Stimulated activated CD8-positive, alpha-beta memory T cell treated with anti-CD3 and anti-CD28 coated beads, Interleukin-7, amount 100 ng/mL, for 48 hours (primary cell): ENCODE measurements around the gene ARL15.

Experiments used
- DNase-seq, 2 donors: peaks; one replicate each; pipeline ENCODE4 v3.0.0-alpha.2; 2020; ENCODE audit warnings: low read depth in 1 of 2; ENCODE audit errors: extremely low read depth in 1 of 2

The ARL15 gene

GRCh38 chr5:54254482-54255198 is 55.7 kb downstream of the ARL15 start:
- DNase-seq: no peak

- no peak for DNase-seq
Measured at GRCh38 chr5:54251981-54252380, 58.4 kb downstream of the ARL15 start.

GRCh38 chr5:54249210-54250028 is 61.0 kb downstream of the ARL15 start:
- no peak for DNase-seq

GRCh38 chr5:54247226-54247625 is 63.1 kb downstream of the ARL15 start:
- no peak for DNase-seq

GRCh38 chr5:54243483-54244080 is 66.8 kb downstream of the ARL15 start:
- no peak for DNase-seq

GRCh38 chr5:54242297-54242696 is 68.1 kb downstream of the ARL15 start:
- DNase-seq: no peak

- no peak for DNase-seq
Measured at GRCh38 chr5:54234304-54234933, 76.0 kb downstream of the ARL15 start.

- DNase-seq: no peak
Measured at GRCh38 chr5:54230936-54231685, 79.3 kb downstream of the ARL15 start.

- peak; percentile 15 to 35 for DNase-seq
Measured at GRCh38 chr5:54229041-54229780, 81.2 kb downstream of the ARL15 start.

GRCh38 chr5:54227759-54228158 is 82.6 kb downstream of the ARL15 start:
- no peak for DNase-seq

- no peak for DNase-seq
Measured at GRCh38 chr5:54227109-54227508, 83.3 kb downstream of the ARL15 start.

- no peak for DNase-seq
Measured at GRCh38 chr5:54226215-54226614, 84.2 kb downstream of the ARL15 start.

- DNase-seq: no peak
Measured at GRCh38 chr5:54224103-54224826, 86.1 kb downstream of the ARL15 start.

GRCh38 chr5:54222336-54222735 is 88.0 kb downstream of the ARL15 start:
- DNase-seq: no peak

GRCh38 chr5:54221135-54221534 is 89.2 kb downstream of the ARL15 start:
- no peak for DNase-seq

GRCh38 chr5:54220230-54221040 is 89.9 kb downstream of the ARL15 start:
- DNase-seq: no peak

- DNase-seq: no peak
Measured at GRCh38 chr5:54217826-54218503, 92.4 kb downstream of the ARL15 start.

GRCh38 chr5:54215233-54215736 is 95.1 kb downstream of the ARL15 start:
- no peak for DNase-seq
